CD4-positive, alpha-beta memory T cell (primary cell): ENCODE measurements around the gene LCP2. TPM values are rescaled to one million over a fixed set of nuclear protein-coding genes. Genes with fewer than 3 reads are reported as not detected.

ENCODE experiments used
- polyA plus RNA-seq, 2 donors: library from polyadenylated mRNA; unstranded; fragments of 300-500 nt; fragmentation: Illumina TruSeq; gene quantifications; one replicate each; pipeline ENCODE4 v1.2.3, GENCODE V29; 2021
- total RNA-seq, 2 experiments: library from RNA; stranded (reverse); gene quantifications; one replicate each; pipeline ENCODE4 v1.2.3, GENCODE V29; 2021

LCP2 gene
- total and polyA plus RNA-seq, 4 experiments from 2014 or later = 117 to 318 (median 275) TPM

Other genes starting within 250 kb of the LCP2 start
- gene FOXI1, start 191.9 kb downstream of the LCP2 start, total RNA-seq = not detected
- not detected for gene FOXI1, start 191.9 kb downstream of the LCP2 start, polyA plus RNA-seq
- gene C5orf58, start 64.8 kb downstream of the LCP2 start, total RNA-seq = not detected
- gene C5orf58, start 64.8 kb downstream of the LCP2 start, polyA plus RNA-seq = 1 to 10 TPM in 1 of 2 donors, not detected in 1; 2.4 TPM
- gene KCNMB1, start 91.6 kb upstream of the LCP2 start, total RNA-seq = not detected
- not detected for gene KCNMB1, start 91.6 kb upstream of the LCP2 start, polyA plus RNA-seq
- gene KCNIP1, start 206.2 kb upstream of the LCP2 start, total RNA-seq = not detected
- not detected for gene KCNIP1, start 206.2 kb upstream of the LCP2 start, polyA plus RNA-seq